ENCODE data around the gene MRNIP.

Gene MRNIP

GRCh38 chr5:179870952-179871351 lies 12.3 kb upstream of the MRNIP start:
- no peak for DNase-seq

GRCh38 chr5:179870403-179870903 lies 11.8 kb upstream of the MRNIP start:
- no peak for DNase-seq

GRCh38 chr5:179869641-179870402 lies 11.2 kb upstream of the MRNIP start:
- no peak for DNase-seq

- DNase-seq = no peak
Observed at GRCh38 chr5:179869101-179869500, 10.5 kb upstream of the MRNIP start.

- DNase-seq = no peak
Observed at GRCh38 chr5:179868541-179868940, 9.9 kb upstream of the MRNIP start.

GRCh38 chr5:179867476-179867875 lies 8.9 kb upstream of the MRNIP start:
- DNase-seq = no peak

- no peak for DNase-seq
Observed at GRCh38 chr5:179867079-179867465, 8.5 kb upstream of the MRNIP start.

- DNase-seq = no peak
Observed at GRCh38 chr5:179866241-179867078, 7.8 kb upstream of the MRNIP start.

GRCh38 chr5:179865491-179866240 lies 7.0 kb upstream of the MRNIP start:
- no peak for DNase-seq

- DNase-seq = no peak
Observed at GRCh38 chr5:179864686-179865085, 6.1 kb upstream of the MRNIP start.

GRCh38 chr5:179863449-179864085 lies 5.0 kb upstream of the MRNIP start:
- DNase-seq = no peak

- no peak for DNase-seq
Observed at GRCh38 chr5:179862891-179863290, 4.3 kb upstream of the MRNIP start.

GRCh38 chr5:179862296-179862695 lies 3.7 kb upstream of the MRNIP start:
- no peak for DNase-seq

GRCh38 chr5:179860301-179860700 lies 1.7 kb upstream of the MRNIP start:
- DNase-seq = no peak

GRCh38 chr5:179858241-179858585 lies 404 bp downstream of the MRNIP start:
- peak; percentile 5 for DNase-seq

- DNase-seq = no peak
Observed at GRCh38 chr5:179854356-179854755, 4.3 kb downstream of the MRNIP start.

- no peak for DNase-seq
Observed at GRCh38 chr5:179852993-179853547, 5.5 kb downstream of the MRNIP start.

- no peak for DNase-seq
Observed at GRCh38 chr5:179841621-179842020, 17.0 kb downstream of the MRNIP start.

GRCh38 chr5:179840766-179841165 lies 17.9 kb downstream of the MRNIP start:
- DNase-seq = no peak

- no peak for DNase-seq
Observed at GRCh38 chr5:179840321-179840720, 18.3 kb downstream of the MRNIP start.

- DNase-seq = no peak
Observed at GRCh38 chr5:179839328-179840256, 19.0 kb downstream of the MRNIP start.

Data from amniotic stem cell (primary cell).